Activated T-helper 1 cell treated with anti-CD3 and anti-CD28 coated beads, Interleukin-2, amount 50 U/mL, for 16 hours (primary cell): ENCODE data around the gene MBD3.

Experiments
- DNase-seq, 2 donors: peaks; one replicate each; pipeline ENCODE4 v3.0.0-alpha.2; 2020; ENCODE audit warnings: low read depth in 1 of 2, low spot score in 1 of 2

MBD3 gene

DNA sequence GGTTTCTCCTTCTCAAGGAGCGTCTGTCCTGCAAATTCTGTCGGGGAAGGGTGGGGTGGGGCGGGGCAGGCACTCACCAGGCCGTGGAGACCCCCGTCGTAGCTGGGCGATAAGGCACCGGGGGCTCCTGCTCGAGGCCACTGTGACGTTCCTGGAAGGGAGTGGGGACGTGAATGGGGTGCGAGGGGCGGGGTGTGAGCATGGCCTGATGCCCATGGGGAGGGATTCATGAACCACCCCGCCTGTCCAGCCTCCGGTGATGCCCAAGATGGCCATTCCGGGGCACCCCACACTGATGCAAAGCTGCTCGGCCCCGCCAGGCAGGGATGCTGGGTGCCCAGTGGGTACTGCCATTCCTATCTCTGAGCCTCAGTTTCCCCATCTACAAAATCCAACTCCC lies 27.0 kb upstream of the MBD3 start:
- DNase-seq: no peak

GRCh38 chr19:1619094-1619439 lies 26.4 kb upstream of the MBD3 start:
- DNase-seq: no peak

GRCh38 chr19:1618157-1619093 lies 25.8 kb upstream of the MBD3 start:
- no peak for DNase-seq

GRCh38 chr19:1616875-1617274 lies 24.2 kb upstream of the MBD3 start:
- no peak for DNase-seq

DNA sequence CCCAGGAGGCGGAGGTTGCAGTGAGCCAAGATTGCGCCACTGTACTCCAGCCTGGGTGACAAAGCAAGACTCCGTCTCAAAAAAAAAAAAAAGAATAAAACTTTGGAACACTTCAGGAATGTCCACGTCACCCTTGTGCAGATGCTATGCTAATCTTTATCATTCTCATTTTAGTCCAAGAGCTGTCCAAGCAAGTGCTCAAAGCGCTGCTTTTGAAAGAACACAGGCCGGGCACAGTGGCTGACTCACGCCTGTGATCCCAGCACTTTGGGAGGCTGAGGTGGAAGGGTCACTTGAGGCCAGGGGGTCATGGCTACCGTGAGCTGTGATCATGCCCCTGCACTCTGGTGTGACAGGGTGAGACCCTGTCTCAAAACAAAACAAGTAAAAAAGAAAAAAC lies 23.7 kb upstream of the MBD3 start:
- DNase-seq: no peak

DNA sequence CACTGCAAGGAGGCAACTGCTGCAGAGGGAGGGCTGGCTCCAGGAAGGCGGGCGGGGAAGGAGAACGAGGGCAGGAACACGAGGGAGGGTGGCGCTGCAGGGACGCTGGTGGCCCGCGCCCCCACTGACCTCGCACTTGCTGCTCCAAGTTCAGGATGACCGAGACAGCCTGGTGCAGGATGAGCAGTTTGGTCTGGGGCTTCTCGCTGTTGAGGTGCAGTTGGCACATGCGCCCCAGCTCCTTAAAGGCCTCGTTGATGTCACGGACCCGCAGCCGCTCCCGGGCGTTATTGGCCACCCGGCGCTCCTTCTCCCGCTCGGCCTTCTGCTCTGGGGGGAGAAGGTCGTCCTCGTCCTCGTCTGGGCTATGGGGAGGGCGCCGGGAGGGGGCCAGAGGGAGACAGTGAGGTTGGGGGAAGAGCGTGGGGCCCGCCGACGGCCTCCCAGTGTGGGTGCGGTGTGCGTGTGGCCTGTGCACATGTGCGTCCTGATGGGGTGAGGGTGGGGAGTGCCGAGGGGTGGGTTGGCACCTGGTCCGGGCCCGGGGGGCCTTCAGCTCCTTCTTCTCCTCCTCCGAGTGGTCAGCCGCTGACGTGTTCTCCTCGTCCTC lies 22.6 kb upstream of the MBD3 start:
- no peak for DNase-seq

GRCh38 chr19:1613808-1614570 lies 21.3 kb upstream of the MBD3 start:
- no peak for DNase-seq

- no peak for DNase-seq
These were observed 20.5 kb upstream of the MBD3 start for GRCh38 chr19:1613146-1613545.

DNA sequence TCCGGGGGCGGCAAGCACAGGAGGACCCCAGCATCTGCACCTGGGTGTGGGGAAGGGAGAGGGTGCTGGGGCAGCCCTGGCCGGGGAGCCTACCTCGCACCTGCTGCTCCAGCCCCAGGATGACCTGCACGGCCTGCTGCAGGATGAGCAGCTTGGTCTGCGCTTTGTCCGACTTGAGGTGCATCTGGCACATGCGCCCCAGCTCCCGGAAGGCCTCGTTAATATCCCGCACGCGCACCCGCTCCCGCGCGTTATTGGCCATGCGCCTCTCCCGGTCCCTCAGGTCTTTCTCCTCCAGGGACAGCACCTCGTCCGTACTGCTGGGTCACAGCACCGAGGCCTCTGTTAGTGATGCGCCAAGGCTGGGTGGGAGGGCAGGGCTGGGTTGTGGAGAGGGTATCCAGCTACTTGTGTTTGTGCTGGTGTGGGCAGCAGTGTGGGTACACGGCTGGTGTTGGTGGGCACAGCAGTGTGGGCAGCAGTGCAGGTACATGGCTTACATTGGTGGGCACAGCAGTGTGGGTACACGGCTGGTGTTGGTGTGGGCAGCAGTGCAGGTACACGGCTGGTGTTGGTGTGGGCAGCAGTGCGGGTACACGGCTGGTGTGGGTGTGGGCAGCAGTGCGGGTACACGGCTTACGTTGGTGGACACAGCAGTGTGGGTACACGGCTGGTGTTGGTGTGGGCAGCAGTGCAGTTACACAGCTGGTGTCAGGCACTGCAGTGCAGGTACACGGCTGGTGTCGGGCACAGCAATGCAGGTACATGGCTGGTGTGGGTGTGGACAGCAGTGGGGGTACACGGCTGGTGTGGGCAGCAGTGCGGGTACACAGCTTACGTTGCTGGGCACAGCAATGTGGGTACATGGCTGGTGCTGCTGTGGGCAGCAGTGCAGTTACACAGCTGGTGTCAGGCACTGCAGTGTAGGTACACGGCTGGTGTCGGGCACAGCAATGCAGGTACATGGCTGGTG lies 19.7 kb upstream of the MBD3 start:
- DNase-seq: no peak

DNA sequence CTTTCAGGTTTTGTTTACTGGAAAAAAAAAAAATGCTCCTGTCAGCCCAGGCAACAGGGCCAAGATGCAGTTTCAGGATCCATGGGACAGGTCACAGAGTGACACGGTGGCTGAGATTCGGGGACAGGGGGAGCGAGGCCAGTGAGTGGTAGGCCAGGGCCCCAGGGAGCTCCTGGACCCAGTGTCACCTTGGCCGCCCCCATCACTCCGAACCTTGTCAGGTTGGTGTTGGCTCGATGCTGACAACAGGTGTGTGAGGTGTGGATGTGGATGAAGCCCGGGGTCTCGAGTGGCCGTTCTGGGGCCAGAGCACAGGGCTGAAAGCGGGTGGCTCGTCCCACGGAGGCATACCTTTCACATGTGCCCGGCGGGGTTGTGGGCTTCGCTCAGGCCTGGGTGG lies 18.7 kb upstream of the MBD3 start:
- DNase-seq: no peak

GRCh38 chr19:1610579-1610978 lies 17.9 kb upstream of the MBD3 start:
- DNase-seq: no peak

DNA sequence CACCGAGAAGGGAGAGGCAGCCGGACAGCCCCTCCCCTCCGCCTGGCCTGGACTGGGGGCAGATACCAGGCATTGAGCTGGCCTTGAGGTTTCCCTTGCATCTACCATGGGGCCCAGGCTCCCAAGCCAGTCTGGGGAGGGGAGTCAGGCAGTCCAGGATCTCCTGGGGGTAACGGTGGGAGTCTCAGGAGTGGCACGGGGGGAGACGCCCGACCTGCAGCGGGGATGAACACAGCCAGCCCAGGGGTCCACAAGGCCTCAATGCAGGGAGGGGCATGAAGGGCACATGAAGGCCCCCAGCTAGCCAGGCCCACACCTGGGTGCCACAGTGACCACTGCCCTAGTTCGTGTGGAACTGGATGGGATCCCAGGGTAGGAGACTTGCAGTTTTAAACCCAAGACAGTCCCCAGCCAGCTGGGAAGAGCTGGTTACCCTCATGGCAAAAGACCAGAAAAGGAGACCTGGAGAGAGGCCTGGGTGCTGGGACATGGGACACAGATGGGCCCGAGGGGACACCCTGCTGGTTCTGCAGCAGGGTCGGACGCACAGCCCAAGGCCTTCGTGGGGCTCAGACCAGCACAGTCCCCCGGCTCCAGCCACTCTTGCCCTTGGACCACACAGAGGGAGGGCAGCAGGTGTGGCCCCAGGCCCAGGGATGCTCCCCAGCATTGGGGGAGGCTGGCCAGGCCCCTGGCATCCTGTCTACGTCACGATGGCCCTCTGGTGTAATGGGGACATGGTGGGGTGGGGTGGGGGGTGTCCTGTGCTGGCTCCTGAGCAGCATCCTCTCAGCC lies 17.2 kb upstream of the MBD3 start:
- no peak for DNase-seq

DNA sequence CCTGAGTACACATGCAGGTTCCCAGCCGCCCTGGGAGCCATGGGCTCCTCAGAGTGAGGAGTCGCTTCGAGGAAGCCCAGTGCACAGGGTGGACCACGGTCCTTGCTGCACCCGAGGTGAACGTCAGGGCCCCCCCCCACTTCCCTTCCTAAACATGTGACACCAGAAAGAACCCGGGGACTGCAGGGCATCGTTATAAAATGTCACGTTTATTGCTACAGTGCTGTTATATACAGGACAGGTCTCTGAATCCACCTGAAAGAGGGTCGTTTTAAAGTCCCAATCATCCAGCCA lies 16.4 kb upstream of the MBD3 start:
- DNase-seq: no peak

DNA sequence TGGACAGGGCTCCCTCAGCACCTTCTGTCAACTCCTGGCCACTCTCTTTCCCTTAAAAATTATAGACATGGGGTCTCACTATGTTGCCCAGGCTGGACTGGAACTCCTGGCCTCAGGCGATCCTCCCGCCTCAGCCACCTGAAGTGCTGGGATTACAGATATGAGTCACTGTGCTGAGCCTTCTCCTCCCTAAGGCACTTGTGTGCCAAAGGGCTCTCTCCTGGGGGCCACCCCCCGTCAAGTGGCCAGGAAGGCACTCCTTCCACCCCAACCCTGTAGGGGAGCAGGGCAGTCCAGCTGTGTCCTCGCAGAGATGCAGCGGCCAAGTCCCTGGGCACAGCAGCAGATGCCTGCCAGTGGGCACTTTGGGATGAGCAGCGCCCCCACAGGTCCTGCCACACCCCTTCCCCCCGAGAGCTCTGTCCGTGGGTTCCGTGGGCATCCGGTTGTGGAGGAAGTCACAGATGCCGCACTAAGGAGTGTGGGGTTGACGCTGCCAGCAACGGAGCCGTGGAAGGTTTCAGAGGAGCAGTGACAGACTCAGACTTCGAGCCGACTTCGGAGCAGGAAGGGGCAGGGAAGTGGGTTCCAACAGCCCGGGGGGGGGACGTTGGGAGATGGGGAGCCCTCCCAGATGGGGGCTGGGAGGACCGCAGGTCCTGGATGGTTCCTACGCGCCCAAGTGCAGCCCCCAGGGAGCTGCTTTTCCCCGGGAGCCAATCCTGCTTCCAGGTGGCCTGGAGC lies 15.9 kb upstream of the MBD3 start:
- no peak for DNase-seq

DNA sequence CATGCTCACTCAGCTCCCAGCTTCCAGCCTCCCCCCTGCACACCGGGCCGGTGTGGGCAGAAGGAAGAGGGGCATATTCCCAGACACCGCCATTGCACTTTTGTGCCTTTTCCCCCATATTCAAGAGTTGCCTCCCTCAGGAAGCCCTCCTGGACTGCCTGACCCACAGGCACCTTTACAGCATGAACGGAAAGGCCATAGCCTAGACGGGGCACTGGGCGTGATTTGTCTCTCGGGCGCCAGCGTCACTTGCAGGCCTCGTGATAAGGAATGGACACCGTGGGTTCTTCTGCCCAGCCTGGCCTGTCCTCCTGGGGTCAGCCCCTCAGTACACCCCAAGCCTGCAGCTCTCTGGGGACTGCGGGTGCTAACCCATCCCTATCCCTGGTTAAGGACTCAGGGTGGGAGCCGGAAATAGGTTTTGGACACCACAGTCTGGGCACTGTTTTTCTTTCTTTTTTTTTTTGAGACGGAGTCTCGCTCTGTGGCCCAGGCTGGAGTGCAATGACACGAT lies 13.5 kb upstream of the MBD3 start:
- no peak for DNase-seq

DNA sequence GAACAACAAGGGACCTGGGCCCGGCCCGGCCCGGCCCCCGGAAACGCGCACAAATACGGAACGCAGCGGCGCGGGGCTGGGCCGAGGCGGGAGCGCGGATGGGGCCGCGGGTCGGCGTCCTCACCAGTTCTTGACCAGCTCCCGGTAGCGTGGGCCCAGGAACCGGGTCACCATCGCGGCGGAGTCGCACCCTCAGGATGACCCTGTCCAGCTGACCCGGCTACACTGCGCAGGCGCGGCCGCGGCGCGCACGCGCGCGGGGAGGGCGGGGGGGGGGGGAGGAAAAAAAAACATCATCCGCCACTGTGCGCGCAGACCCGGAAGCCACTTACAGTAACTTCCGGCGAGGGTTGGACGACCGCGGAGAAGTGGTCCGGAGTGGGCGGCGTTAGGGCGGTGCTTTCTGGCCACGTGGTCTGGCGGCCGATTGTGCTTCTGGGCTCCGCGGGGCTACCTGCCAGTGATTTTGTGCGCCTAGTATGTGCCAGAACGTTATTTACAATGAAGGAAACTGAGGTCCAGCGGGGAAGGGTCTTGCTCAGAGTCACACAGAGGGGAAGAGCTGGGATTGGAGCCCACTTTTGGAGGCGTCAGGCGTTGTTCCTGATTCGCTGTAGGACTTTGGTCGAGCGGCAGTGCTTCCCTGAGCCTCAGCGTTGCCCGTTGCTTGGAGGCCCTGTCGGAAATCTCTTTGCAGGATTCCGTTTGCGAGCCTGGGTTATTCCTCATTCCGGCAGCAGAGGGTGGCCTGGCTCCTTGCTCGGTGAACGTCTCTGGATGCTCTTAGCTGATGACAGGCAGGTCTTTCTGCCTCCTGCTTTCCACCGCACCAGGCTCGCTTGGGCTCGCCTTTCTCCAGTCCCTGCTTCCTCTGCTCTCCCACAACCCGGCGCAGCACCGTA lies 12.8 kb upstream of the MBD3 start, which contains the start of gene UQCR11:
Gene UQCR11 (minus strand): TSS at position 227 of the 902 bp plus-strand sequence. CDS start 53 bp downstream, at position 174.
- peak; percentile 79 to 87 for DNase-seq

GRCh38 chr19:1602091-1602707 lies 9.5 kb upstream of the MBD3 start:
- DNase-seq: no peak

- no peak for DNase-seq
These were observed 9.0 kb upstream of the MBD3 start for GRCh38 chr19:1601613-1602064.
